COLO668 (cell line): ENCODE data around the gene NELFCD.
A peak's percentile ranks its signal among the peaks of the same experiment; 100 is the strongest.
"Not testable (repeated sequence)": the region's sequence is repeated elsewhere in the genome, so short reads cannot be mapped to it uniquely, and the experiment has no call there.

Source experiments
- DNase-seq: peaks from one replicate; lab custom pipeline; 2025; ENCODE audit not compliant: unreplicated experiment; lab: John Stamatoyannopoulos, UW

The NELFCD gene

DNA sequence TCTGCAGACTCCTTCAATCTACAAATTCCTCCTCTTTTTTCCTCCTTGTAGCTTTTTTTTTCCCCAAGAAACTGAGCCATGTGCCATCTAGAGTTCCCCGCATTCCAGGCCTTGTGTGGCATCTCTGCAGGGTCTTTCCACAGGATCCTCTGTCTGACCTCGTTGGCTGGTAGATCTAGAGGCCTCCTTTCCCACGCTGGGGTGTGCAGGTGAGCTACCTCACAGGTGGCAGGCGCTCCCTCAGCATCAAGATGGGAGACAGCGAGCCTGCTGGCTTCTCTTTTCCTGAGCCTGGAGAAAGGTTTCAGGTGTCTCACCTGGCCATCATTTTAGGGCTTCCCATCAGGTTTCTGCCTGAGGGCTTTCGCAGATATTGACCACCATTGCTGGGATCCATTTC, 9.6 kb upstream of the NELFCD start:
- no peak for DNase-seq

DNA sequence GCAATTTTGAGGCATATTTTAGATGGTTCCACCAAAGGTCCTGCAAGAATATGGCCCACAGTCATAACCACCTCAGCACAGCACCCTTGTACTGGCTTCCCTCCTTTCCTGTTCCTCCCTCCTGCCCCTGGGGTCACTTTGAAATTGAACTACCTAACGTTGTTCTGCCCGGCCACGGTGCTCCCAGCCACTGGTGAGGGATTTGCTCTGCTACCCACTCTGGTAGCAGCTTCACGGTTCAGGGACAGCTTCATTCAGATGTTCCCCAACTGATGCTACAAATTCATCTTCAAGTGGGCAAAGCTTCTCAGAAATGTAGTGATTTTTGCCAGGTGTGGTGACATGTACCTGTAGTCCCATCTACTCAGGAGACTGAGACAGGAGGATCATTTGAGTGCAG, 7.9 kb upstream of the NELFCD start:
- no peak for DNase-seq

DNA sequence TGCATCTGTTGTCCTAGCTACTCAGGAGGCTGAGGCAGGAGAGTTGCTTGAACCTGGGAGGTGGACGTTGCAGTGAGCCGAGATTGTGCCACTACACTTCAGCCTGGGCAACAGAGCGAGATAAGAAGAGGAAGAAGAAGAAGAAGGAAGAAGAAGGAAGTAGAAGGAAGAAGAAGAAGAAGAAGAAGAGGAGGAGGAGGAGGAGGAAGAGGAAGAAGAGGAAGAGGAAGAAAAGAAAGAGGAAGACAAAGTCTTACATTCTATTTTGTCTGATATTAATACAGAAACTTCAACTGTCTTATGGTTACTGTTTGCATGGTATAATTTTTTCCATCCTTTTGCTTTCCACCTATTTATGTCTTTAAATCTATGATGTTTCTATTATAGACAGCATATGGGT, 7.2 kb upstream of the NELFCD start:
- DNase-seq = no peak

DNA sequence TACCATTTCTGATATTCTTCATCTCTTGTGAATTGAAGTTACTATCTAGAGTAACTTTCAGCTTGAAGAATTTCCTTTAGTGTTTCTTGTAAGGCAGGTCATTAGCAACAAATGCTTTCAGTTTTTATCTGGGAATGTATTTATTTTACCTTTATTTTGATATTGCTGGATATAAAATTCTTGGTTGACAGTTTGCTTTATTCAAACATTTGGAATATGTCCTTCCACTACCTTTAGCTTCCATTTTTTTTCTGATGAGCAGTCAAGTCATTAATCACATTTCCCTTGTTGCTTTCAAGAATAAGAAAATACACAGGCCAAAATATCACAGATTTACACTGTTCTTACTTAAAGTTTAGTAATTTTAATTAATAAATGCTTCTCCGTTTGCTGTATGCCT, 5.7 kb upstream of the NELFCD start:
- DNase-seq = no peak

DNA sequence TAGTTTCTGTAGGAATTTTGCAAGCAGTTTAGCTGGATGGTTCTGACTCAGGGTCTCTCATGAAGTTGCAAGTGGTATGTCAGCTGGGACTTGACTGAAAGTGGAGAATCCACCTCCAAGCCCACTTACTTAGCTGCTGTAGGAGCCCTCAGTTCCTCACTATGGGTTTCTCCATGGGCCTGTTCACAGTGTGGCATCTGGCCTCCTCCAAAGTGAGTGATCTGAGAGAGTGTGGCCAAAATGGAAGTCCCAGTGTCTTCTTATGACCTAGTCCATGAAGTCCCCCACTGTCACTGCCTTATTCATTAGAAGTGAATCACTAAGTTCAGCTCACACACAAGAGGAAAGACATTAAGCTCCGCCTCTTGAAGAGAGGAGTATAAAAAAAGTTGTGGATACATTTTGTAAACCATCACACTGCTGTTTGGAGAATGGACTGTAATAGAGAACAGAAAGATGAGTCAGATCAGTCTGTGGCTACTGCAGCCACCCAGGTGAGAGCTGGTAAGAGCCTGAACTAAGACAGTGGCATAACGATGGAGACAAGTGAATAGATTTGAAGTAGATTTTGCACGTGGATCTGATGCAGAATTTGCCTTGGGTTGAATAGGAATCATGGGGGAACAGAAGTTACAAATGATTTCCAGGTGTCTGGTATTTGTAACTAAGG, 4.9 kb upstream of the NELFCD start:
- no peak for DNase-seq

DNA sequence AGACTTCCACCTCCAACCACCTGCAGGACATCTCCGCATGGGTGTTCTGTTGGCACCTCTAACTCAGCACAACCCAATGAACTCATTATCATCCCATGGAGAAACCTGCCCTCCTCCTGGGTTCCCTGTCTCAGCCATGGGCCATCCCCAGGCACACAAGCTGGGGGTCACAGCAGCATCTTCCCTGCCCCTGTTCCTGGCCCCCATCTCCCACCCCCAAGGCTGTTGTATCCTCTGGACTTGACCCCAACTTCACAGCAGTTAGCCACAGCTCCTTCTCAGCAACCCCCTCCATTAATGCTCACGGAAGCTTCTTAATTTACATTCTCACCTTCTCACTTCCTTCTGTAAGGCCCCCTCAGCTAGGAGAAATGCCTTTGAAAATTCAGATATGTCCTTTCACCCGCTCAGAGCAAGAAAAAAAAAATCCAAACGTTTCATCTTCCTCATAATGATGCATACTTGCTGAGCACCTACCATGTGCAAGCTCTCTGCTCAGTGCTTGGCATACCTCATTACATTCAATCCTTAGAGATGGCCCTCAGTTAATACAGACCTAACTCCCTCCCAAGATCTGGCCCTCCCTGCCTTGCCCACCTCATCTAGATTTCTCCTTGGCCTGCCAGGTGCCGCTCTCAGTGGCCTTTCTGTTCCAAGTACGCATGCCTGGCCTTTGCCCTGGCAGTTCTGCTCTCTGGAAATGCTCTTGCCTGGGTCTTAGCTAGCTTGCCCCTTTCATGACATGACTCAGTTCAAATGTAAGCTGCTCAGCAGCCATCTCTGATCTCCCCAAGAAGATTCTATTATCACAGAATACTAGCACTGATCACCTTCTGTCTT, 2.5 kb upstream of the NELFCD start:
- no peak for DNase-seq

DNA sequence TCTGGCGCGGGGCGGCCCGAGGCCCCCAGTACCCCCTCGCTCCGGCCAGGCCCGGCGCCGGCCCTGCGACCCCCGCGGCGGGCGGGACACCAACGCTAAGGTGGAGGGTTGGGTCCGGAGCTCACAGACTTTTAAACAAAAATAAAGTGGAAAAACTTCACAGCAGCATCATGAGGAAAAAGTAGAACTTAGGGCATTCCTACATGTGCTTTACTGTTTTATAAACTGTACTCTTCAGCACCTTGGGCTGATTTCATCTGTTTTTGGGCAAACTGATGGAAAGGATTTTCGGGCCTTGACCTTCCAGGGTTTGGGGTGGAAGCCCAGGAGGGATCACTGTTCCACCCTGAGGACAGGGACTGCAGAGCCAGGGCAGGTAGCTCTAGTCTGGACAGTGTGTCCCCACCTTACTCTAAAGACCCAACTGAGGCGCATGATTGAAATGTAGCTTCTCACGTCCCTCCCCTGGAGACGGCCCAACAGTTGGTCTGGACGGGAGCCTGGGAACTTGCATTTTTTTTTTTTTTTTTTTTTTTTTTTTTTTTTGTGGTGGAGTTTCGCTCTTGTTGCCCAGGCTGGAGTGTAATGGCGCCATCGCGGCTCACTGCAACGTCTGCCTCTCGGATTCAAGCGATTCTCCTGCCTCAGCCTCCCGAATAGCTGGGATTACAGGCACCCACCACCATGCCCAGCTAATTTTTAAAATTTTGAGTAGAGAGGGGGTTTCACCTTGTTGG, 740 bp downstream of the NELFCD start:
- DNase-seq = peak; percentile 33

DNA sequence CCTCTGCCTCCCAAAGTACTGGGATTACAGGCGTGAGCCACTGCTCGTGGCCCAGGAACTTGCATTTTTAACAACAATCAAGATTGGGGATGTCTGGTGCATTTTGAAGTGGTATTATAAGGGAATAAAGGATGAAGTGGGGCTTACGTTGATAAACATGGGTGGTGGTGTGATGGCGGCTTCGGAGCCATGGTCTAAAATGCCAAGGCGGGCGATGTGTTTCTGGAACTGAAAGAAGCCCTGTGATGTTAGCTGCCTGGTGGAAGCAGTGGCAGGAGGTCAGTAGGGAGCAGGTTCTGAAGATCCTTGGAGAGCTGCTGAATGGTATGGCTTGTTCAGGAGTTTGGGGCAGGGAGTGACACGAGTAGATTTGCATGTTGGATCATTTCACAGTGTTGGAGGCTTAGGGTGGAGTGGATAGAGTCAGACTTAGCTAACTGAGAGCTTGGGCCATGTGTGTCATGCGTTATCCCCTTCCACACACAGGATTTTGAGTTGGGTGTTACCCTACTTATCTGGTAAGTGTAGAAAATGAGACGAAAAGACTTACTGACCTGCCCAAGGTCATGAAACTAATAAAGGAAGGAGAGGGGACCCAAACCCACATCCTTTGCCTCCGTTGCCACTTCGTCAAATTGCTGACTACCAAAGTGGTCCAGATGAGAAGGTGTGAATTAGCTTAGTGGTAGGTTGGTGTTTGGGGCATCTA, 1.5 kb downstream of the NELFCD start:
- no peak for DNase-seq

DNA sequence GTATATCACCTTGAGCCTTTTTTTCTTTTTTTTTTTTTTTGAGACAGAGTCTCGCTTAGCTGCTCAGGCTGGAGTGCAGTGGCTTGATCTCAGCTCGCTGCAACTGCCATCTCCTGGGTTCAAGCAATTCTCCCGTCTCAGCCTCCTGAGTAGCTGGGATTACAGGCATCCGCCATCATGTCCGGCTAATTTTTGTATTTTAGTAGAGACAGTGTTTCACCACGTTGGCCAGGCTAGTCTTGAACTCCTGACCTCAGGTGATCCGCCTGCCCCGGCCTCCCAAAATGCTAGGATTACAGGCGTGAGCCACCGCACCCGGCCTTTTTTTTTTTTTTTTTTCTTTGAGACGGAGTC, 2.0 kb downstream of the NELFCD start:
- not testable (repeated sequence) for DNase-seq

DNA sequence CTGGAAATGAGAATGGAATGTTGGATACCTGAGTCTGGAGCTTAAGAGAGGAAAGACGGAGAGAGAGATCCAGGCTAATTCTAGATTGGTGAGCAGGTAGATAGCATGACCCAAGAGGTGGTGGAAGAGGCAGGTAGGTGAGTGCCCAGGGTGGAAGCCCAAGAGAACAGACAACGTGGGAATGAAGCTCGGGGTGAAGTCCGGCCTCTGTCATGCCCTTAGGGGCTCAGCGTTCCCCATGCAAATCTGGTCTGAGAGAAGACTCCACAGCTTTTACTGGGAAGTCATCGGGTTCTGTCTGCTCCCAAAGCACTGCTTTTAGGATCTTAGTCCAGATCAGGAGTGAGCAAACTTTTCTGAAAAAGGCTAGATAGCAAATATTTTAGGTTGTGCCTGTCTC, 3.6 kb downstream of the NELFCD start:
- DNase-seq = no peak

DNA sequence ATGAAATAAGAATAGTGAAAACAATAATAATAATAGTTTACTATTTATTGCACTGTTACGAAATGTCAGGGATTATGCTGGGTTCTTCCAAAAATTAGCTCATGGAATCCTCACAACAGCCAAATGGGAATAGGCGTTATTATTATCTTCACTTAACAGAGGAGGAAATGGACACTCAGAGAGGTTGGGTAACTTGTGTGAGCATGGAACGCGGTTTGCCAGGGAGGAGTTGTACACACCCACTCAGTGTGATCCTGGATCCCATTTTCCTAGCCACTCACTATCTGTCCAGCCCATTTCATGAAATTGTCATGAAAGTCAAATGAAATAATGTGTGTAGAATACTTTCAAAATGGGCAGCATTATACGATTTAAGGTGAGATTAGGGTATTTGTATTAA, 4.6 kb downstream of the NELFCD start:
- DNase-seq = no peak

DNA sequence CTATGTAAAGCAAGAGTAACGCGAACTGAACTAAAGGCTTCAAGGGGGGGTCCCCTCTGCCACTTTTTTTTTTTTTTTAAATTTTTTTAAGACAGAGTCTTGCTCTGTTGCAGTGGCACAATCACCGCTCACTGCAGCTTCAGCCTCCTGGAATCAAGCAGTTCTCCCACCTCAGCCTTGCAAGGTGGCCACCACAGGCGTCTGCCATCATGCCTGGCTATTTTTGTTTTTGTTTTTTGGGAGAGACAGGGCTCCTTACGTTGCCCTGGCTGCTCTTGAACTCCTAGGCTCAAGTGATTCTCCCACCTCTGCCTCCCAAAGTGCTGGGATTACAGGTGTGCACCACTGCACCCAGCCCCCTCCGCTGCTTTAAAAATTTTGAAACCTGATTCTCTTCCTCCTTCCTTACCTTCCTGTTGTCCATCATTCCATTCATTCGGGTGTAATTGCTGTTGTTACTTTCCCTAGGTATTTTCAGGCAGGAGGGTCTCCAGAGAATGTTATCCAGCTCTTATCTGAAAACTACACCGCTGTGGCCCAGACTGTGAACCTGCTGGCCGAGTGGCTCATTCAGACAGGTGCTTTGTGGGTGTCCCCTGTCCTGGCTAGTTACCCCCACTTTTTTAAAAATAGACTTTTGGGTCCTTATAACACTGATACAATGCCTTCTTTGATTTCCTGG, 5.4 kb downstream of the NELFCD start:
- no peak for DNase-seq

DNA sequence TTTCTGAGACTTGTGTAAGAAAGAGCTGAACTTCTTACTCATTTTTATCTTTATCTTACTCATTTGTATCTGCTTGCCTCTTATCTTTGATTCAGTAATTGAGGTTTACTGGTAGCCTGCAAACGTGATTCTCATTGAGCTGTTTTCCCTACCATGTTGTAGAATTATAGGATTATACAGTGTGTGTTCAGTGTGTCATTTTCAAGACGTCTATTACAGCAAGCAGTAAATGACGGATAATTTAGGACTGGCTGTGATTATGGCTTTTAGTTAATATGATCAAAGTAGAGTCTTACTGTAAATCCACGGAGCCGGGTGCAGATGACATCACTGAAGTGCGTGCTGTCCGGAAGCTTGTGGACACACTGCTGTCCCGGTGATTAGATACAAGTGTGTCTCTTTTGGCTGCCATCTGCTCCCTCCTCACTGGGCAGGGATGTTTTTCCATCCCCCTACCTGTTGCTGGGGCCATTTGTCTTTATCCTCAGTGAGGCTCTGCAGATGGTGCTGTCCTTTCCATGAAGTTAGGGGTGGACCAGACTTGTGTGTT, 6.0 kb downstream of the NELFCD start:
- DNase-seq = no peak

DNA sequence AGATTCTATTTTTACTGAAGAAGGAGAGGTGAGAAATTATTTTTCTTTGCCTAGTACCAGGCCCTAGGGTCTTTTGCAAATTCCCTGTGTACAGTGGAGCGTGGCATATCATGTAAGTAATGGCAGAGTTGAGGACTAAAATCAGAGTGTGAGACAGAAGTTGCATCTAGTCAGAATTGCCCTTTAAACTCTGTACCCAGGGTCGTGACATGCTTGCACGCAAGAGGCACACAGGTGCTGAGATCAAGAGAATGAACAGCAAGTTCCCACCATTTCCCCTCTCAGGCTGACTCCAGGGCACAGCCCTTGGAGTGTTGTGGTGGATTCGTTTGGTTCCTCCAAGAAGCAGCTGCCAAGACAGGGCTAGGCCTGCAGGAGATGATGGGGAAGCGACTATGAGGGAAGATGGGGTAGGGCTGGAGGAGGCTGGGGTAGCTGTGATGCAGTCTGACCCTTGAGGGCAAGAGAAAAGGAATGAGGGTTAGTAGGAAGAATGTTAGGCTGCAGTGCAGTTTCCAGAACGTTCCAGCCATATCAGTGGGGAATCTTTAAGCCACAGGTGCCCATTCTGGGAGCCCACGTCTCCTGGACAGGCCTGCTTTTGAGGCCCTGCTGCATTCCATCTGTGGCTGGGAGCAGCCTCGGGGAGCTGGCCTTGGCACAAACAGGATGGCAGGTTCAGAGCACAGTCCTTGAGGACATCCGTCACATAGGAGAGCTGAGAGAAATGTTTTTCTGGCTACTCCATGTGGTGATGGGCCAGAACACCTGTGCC, 6.9 kb downstream of the NELFCD start:
- DNase-seq = no peak

DNA sequence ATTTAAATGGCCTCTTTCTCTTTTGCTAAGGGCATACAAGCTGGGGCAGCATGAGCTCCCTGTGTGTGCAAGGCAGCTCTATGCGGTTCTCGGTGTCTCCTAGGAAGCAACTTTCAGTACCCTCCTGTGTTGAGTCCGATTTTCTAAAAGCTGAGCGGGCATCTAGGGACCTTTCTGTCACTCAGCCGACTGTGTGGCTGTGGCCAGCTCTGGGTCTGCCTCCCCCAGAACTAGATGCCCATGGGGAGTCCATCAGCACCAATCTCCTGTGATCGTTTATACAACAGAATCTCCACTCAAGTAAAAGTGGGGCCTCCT, 7.5 kb downstream of the NELFCD start:
- no peak for DNase-seq

DNA sequence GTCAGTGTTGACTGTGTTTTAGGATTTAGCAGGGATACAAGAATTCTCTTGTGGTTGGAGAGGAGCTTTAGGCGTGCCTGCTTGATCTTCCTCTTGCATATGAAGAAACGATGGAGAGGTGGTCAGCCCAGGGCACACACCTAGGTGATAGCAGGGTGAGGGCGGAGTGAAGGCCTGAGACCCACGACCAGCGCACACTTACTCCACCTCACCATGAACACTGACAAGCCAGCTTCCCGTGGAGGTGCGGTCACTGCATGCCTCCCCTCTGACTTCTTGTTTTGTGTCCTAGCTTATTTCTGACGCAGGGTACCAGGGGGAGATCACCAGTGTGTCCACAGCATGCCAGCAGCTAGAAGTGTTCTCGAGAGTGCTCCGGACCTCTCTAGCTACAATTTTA, 8.1 kb downstream of the NELFCD start:
- no peak for DNase-seq

DNA sequence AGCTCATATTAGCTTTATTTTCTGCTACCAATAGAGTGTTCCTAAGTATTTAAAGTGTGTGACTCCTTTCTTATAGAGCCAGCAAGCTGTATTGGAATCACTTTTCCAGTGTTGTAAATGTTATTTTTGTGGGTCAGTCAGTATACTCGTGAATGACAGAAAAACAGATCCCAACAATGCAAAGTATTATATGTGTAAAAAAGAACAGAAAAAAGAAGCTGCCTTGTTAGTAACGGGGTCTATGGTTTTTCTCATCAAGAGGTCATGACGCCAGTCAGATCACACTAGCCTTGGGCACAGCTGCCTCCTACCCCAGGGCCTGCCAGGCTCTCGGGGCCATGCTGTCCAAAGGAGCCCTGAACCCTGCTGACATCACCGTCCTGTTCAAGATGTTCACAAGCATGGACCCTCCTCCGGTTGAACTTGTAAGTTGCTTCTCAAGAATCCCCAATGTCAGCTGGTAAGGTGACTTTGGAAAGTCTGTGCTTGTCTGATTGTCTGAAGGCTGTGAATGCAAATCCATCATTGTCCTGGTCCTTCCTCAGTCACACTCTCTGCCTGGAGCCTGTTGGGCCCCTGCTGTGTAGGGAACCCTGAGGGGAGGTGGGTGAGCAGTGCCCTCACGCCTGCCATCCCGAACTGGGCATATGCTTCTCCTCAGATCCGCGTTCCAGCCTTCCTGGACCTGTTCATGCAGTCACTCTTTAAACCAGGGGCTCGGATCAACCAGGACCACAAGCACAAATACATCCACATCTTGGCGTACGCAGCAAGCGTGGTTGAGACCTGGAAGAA, 9.8 kb downstream of the NELFCD start:
- DNase-seq = no peak

DNA sequence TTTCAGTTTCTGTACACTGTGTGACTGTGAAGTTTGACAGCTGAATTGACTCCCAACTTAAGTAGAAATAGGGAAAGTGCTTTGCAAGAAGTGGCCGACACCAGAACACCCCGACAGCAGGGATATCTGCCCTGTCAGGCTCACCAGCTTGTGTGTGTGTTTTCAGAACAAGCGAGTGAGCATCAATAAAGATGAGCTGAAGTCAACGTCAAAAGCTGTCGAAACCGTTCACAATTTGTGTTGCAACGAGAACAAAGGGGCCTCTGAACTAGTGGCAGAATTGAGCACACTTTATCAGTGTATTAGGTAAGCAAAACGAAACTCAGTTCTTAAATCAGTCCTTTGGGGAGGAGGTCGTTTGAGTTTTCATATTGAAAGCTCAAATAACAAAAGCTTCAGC, 10.7 kb downstream of the NELFCD start:
- DNase-seq = no peak

DNA sequence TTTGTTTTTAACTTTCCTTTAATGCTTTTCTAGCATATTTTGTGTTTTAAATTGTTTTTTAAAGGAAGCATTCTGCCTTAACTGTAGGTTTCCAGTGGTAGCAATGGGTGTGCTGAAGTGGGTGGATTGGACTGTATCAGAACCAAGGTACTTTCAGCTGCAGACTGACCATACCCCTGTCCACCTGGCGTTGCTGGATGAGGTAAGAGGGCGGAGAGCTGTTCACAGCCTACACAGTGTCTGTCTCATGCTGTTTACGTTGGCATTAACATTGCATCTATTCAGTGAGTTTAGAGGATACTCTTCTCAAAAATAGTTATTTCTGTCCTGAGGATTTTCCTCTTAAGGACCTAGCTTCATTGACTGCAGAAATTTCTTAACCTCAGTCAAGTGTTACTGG, 11.9 kb downstream of the NELFCD start:
- no peak for DNase-seq
